ENCODE results near the gene CCDC93. TPM values are rescaled to one million over a fixed set of nuclear protein-coding genes. Genes with fewer than 3 reads are reported as not detected.

Gene CCDC93
- total and polyA plus RNA-seq, 10 of the 15 experiments (the other 5 are each of a cell fraction or from before 2014, with no cell fraction given): 3.6 to 27.2 (median 13.5) TPM

- TF ChIP-seq HSF1 (IDR thresholded peaks at IDR 0.05; ENCODE audit: low read depth, low read length) (no peak), TCF7 (IDR thresholded peaks at IDR 0.05; ENCODE audit: borderline replicate concordance) (peak; percentile 85), EGR1 (IDR thresholded peaks at IDR 0.05; ENCODE audit: borderline replicate concordance in 1 of 2, low read depth in 2 of 2, low read length in 2 of 2) (no peak), BCL11A (IDR thresholded peaks at IDR 0.05; ENCODE audit: low read depth, low read length) (peak; percentile 64), POLR2AphosphoS2 (IDR thresholded peaks at IDR 0.05; ENCODE audit: low read depth, low read length) (no peak), DPF2 (IDR thresholded peaks at IDR 0.05) (peak; percentile 95), MTA3 (IDR thresholded peaks at IDR 0.05; ENCODE audit: borderline replicate concordance, low read length) (no peak), E2F4 (IDR thresholded peaks at IDR 0.05; ENCODE audit: low read depth, low read length) (no peak), SUZ12 (IDR thresholded peaks at IDR 0.05; ENCODE audit: unreplicated experiment) (no peak), RFX5 (IDR thresholded peaks at IDR 0.05; ENCODE audit: low read depth, low read length) (no peak), STAT3 (IDR thresholded peaks at IDR 0.05; ENCODE audit: low read depth, low read length) (no peak), NFIC (IDR thresholded peaks at IDR 0.05; ENCODE audit: low read depth, low read length) (no peak), CBFB (IDR thresholded peaks at IDR 0.05; ENCODE audit: low read depth) (no peak), SMARCA5 (IDR thresholded peaks at IDR 0.05) (no peak), ZZZ3 (IDR thresholded peaks at IDR 0.05; ENCODE audit: control insufficient read depth, insufficient read length, low read depth) (no peak), CHD2 (IDR thresholded peaks at IDR 0.05; ENCODE audit: borderline replicate concordance, low read depth, low read length) (no peak), IKZF1 (conservative IDR thresholded peaks at IDR 0.05) (peak; percentile 87), KDM1A (IDR thresholded peaks at IDR 0.05; ENCODE audit: borderline replicate concordance) (no peak), PRDM15 (CRISPR knock-in tag; IDR thresholded peaks at IDR 0.05) (no peak)
Observed at GRCh38 chr2:118049816-118050140, 35.9 kb upstream of the CCDC93 start (continued).

All from GM12878 (cell line).